ENCODE data around the gene GIPC1.

The GIPC1 gene

DNA sequence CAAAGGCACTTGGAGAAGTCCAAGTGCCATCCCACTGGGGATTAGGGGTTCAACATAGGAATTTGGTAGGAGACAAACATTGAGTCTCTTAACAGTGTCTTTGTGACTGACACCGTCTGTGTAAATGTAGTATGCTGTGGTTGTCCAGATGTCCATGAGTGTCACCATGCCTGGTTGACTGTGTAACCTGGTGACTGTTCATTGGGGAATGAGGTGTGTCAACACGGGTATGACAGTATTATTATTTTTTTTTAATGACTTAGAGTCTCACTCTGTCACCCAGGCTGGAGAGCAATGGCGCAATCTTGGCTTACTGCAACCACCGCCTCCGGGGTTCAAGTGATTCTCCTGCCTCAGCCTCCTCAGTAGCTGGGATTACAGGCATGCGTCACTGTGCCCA, 46.6 kb downstream of the GIPC1 start:
- TF ChIP-seq, protein P1, sequence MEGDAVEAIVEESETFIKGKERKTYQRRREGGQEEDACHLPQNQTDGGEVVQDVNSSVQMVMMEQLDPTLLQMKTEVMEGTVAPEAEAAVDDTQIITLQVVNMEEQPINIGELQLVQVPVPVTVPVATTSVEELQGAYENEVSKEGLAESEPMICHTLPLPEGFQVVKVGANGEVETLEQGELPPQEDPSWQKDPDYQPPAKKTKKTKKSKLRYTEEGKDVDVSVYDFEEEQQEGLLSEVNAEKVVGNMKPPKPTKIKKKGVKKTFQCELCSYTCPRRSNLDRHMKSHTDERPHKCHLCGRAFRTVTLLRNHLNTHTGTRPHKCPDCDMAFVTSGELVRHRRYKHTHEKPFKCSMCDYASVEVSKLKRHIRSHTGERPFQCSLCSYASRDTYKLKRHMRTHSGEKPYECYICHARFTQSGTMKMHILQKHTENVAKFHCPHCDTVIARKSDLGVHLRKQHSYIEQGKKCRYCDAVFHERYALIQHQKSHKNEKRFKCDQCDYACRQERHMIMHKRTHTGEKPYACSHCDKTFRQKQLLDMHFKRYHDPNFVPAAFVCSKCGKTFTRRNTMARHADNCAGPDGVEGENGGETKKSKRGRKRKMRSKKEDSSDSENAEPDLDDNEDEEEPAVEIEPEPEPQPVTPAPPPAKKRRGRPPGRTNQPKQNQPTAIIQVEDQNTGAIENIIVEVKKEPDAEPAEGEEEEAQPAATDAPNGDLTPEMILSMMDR (IDR thresholded peaks at IDR 0.05; ENCODE audit: low read depth, low read length) = no peak
- H3K27me3 ChIP-seq = no peaks in the 10 kb centered on the region
- H3K36me3 ChIP-seq = peaks cover 38% of the 10 kb centered on the region
- no peaks in the 10 kb centered on the region for H3K9me3 ChIP-seq
- H3K4me3 ChIP-seq (ENCODE audit: low read depth, low read length) = no peak overlapping the region
- no peaks in the 10 kb centered on the region for H3K4me1 ChIP-seq
- no peak for DNase-seq

DNA sequence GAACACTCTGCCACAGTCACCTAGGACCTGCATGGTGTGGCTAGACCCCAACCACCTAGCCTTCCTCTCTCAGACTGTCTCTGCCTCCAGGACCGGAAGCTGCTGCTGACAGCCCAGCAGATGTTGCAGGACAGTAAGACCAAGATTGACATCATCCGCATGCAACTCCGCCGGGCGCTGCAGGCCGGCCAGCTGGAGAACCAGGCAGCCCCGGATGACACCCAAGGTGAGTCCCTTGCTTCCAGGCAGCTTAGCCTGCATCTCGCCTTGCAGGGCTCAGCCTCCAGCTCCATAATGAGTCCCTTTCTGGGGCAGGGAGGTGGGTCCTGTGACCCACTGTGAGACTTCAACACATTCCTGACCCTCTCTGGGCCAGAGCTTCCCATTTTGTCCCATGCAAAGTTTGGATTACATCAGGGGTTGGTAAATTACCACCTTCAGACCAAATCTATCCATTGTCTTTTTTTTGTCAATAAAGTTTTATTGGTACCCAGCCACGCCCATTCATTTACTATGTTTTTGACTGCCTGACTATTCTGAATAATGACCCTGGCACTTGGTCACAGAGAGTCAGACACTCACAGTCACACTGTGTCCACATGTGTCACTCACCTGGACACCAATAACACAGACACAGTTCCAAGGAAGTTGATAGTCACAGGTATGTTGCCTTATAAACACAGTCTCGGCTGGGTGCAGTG, 49.4 kb downstream of the GIPC1 start:
- TF ChIP-seq, protein P1 (IDR thresholded peaks at IDR 0.05; ENCODE audit: low read depth, low read length) = no peak
- H3K9me3 ChIP-seq = no peaks in the 10 kb centered on the region

GRCh38 chr19:14443632-14444216, 52.2 kb downstream of the GIPC1 start:
- Histone ChIP-seq H3K4me3 (ENCODE audit: low read depth, low read length) (no peak overlapping the region), H3K4me1 (no peaks in the 10 kb centered on the region), H3K36me3 (peaks cover 39% of the 10 kb centered on the region), H3K27me3 (no peaks in the 10 kb centered on the region), H3K9me3 (no peaks in the 10 kb centered on the region)
- TF ChIP-seq, protein P1 (IDR thresholded peaks at IDR 0.05; ENCODE audit: low read depth, low read length) = no peak
- DNase-seq = no peak

More for the DNA sequence above, 49.4 kb downstream of the GIPC1 start:
- no peaks in the 10 kb centered on the region for H3K4me1 ChIP-seq
- DNase-seq = no peak
- H3K4me3 ChIP-seq (ENCODE audit: low read depth, low read length) = no peak overlapping the region
- H3K27me3 ChIP-seq = no peaks in the 10 kb centered on the region
- H3K36me3 ChIP-seq = peaks cover 50% of the 10 kb centered on the region

DNA sequence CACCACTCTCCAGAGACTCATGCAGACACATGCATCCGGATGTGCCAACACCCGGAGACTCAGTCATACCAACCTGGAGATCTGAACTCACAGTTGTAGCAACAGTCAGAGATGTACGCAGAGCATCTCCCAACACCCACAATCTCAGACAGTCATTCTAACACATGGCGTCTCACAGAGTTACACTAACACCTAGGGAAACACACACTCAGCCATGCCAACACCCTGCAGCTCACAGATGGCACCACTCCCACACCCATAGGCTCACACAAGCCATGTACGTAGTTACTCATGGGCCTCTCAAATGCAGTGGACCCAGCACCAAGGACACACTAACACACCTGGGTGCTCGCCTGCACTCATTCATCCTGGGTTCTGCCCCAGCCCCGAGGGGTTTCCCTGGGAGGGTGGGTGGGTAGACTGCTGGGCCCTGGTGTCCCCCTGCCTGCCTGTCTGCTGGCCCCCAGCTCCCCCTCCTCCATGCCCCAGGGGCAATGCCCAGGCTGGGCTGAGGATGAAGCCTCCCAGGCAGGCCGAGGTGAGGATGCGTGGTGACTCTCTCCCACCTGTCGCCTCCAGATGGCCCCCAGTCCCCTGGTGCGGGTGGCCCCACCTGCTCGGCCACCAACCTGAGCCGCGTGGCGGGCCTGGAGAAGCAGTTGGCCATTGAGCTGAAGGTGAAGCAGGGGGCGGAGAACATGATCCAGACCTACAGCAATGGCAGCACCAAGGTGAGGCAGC, 52.9 kb downstream of the GIPC1 start:
- TF ChIP-seq, protein P1 (IDR thresholded peaks at IDR 0.05; ENCODE audit: low read depth, low read length) = no peak

DNA sequence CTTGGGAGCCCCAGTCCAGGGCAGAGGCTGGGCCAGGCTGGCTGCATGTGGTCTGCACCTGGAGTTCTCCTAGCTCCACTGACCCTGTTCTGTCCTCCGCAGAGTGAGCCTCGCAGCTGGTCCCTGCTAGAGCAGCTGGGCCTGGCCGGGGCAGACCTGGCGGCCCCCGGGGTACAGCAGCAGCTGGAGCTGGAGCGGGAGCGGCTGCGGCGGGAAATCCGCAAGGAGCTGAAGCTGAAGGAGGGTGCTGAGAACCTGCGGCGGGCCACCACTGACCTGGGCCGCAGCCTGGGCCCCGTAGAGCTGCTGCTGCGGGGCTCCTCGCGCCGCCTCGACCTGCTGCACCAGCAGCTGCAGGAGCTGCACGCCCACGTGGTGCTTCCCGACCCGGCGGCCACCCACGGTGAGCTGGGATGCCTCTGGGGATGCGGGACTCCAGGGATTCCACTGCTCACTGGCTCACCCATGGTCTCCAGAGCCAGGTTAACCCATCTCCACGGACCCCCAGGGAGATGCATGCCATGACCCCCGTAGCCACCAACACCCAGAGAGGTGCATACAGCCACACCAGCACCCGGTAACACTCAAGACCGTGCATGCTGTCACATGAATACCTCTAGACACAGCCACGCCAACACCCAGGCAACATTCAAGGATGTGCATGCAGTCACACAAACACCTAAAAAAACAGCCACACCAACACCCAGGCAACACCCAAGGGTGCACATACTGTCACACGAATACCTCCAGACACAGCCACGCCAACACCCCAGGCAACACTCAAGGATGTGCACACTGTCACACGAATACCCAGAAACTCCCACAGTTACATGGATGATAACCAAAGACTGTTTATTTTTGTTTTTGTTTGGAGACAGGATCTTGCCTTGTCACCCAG, 54.6 kb downstream of the GIPC1 start:
- H3K27me3 ChIP-seq = no peaks in the 10 kb centered on the region
- H3K9me3 ChIP-seq = no peaks in the 10 kb centered on the region
- no peaks in the 10 kb centered on the region for H3K4me1 ChIP-seq
- peak; percentile 40 for DNase-seq
- no peak overlapping the region for H3K4me3 ChIP-seq (ENCODE audit: low read depth, low read length)
- peaks cover 34% of the 10 kb centered on the region for H3K36me3 ChIP-seq
- TF ChIP-seq, protein P1 (IDR thresholded peaks at IDR 0.05; ENCODE audit: low read depth, low read length) = no peak

More for the DNA sequence above, 52.9 kb downstream of the GIPC1 start:
- H3K4me1 ChIP-seq = no peaks in the 10 kb centered on the region
- peaks cover 39% of the 10 kb centered on the region for H3K36me3 ChIP-seq
- H3K9me3 ChIP-seq = no peaks in the 10 kb centered on the region
- DNase-seq = no peak
- no peaks in the 10 kb centered on the region for H3K27me3 ChIP-seq
- no peak overlapping the region for H3K4me3 ChIP-seq (ENCODE audit: low read depth, low read length)
